Activated CD4-positive, alpha-beta memory T cell treated with anti-CD3 and anti-CD28 coated beads, Interleukin-2, amount 10 ng/mL, durations not matched to agents 7 days and 5 days (primary cell): ENCODE data around the gene CSF1. TPM values are rescaled to one million over a fixed set of nuclear protein-coding genes. Genes with fewer than 3 reads are reported as not detected.
A peak's percentile ranks its signal among the peaks of the same experiment; 100 is the strongest.
"Not testable (repeated sequence)": the region's sequence is repeated elsewhere in the genome, so short reads cannot be mapped to it uniquely, and the experiment has no call there.

Source experiments
- CTCF ChIA-PET: fragments of 350-600 bp; sonication (Branson Sonifier 250); formaldehyde crosslinking; loops from one replicate; lab custom pipeline; 2021; ENCODE audit warnings: antibody characterized with exemption, inconsistent platforms; lab: Charles Lee
- POLR2A ChIA-PET: fragments of 350-600 bp; sonication (Branson Sonifier 250); formaldehyde crosslinking; loops from one replicate; lab custom pipeline; 2021; ENCODE audit warnings: antibody characterized with exemption; lab: Charles Lee
- DNase-seq: peaks from one replicate; pipeline ENCODE4 v3.0.0-alpha.2; 2020
- H3K27ac Mint-ChIP-seq: one replicate; pipeline ENCODE4 v1.8.0; 2021; ENCODE audit warnings: mild to moderate bottlenecking, mixed read lengths
- H3K27me3 Mint-ChIP-seq: one replicate; pipeline ENCODE4 v1.8.0; 2021; ENCODE audit warnings: mixed read lengths
- H3K36me3 Mint-ChIP-seq: one replicate; pipeline ENCODE4 v1.8.0; 2021; ENCODE audit warnings: low read depth, mixed read lengths
- H3K4me1 Mint-ChIP-seq: one replicate; pipeline ENCODE4 v1.8.0; 2021; ENCODE audit warnings: mixed read lengths
- H3K4me3 Mint-ChIP-seq: one replicate; pipeline ENCODE4 v1.8.0; 2021; ENCODE audit warnings: mild to moderate bottlenecking, mixed read lengths
- H3K9me3 Mint-ChIP-seq: one replicate; pipeline ENCODE4 v1.8.0; 2021; ENCODE audit warnings: mixed read lengths
- total RNA-seq, 2 experiments: library from RNA; stranded (reverse); gene quantifications; one replicate each; pipeline ENCODE4 v1.2.3, GENCODE V29; 2021

The CSF1 gene, protein sequence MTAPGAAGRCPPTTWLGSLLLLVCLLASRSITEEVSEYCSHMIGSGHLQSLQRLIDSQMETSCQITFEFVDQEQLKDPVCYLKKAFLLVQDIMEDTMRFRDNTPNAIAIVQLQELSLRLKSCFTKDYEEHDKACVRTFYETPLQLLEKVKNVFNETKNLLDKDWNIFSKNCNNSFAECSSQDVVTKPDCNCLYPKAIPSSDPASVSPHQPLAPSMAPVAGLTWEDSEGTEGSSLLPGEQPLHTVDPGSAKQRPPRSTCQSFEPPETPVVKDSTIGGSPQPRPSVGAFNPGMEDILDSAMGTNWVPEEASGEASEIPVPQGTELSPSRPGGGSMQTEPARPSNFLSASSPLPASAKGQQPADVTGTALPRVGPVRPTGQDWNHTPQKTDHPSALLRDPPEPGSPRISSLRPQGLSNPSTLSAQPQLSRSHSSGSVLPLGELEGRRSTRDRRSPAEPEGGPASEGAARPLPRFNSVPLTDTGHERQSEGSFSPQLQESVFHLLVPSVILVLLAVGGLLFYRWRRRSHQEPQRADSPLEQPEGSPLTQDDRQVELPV
- 10 to 100 TPM; 89.4 to 94.2 TPM for total RNA-seq

DNA sequence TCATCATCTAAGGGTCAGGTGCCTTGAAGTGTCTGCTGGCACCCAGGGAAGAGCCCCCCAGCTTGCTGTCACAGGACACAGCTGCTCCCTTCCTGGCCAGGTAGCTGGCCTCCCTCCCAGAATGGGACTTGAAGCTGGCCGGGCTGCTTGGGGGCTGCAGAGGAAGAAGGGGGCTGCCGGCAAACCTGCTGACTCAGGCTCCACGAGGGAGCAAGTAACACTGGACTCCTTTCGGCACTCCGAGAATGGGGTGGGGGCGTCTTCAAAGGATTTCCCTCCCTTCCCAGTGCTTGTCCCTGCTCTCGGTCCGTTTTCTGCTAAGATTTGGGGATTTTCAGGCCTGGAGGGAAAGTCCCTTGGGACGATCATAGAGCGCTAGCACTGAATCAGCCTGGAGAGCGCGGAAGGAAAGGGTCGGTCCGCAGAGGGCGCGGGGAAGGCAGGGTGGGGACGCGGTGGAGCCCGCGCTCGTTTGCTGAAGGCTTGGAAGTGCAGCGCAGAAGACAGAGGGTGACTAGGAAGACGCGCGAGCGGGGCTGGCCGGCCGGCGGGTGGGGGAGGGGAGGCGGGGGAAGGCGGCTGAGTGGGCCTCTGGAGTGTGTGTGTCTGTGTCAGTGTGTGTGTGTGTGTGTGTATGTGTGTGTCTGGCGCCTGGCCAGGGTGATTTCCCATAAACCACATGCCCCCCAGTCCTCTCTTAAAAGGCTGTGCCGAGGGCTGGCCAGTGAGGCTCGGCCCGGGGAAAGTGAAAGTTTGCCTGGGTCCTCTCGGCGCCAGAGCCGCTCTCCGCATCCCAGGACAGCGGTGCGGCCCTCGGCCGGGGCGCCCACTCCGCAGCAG lies at the start of gene CSF1:
CSF1 (plus strand) TSS at position 727 of the 840 bp plus-strand sequence. CDS start 175 bp downstream, outside the sequence.
- peaks cover 32% of the 10 kb centered on the region for H3K36me3 Mint-ChIP-seq
- no peaks in the 10 kb centered on the region for H3K9me3 Mint-ChIP-seq
- peak within 1 kb of the TSS; percentile 93 for H3K27ac Mint-ChIP-seq
- H3K4me1 Mint-ChIP-seq: peaks cover 82% of the 10 kb centered on the region
- peak; percentile 64 for DNase-seq
- no peaks in the 10 kb centered on the region for H3K27me3 Mint-ChIP-seq
- ChIA-PET POLR2A (interaction anchor here (1.0 to 6.1 kb wide), 13 partner anchors 7 to 362 kb away, joined by 3 to 52 read pairs (median 4); partner anchors contain the start of genes AHCYL1 and GNAI3), CTCF (interaction anchor here (1.1 to 4.2 kb wide), 5 partner anchors 74 to 133 kb away, joined by 3 to 23 read pairs (median 16); partner anchors contain the start of gene AHCYL1)
- peak within 1 kb of the TSS; percentile 94 for H3K4me3 Mint-ChIP-seq

- peaks cover 15% of the 10 kb centered on the region for H3K4me1 Mint-ChIP-seq
- POLR2A ChIA-PET, DNase-seq, H3K27ac Mint-ChIP-seq, H3K4me3 Mint-ChIP-seq: not testable (repeated sequence)
- H3K36me3 Mint-ChIP-seq: peaks cover 18% of the 10 kb centered on the region
- CTCF ChIA-PET: interaction anchor here (2.1 kb wide), 1 partner anchor 71 kb away, joined by 4 read pairs; no protein-coding TSS in a partner anchor
- H3K9me3 Mint-ChIP-seq: peaks cover 21% of the 10 kb centered on the region
- H3K27me3 Mint-ChIP-seq: peaks cover 15% of the 10 kb centered on the region
These were observed 49.0 kb upstream of the CSF1 start for GRCh38 chr1:109861616-109862015.

- Mint-ChIP-seq H3K9me3 (peaks cover 16% of the 10 kb centered on the region), H3K4me3 (no peak overlapping the region), H3K27ac (no peak overlapping the region), H3K36me3 (peaks cover 18% of the 10 kb centered on the region), H3K4me1 (peaks cover 15% of the 10 kb centered on the region), H3K27me3 (peaks cover 9% of the 10 kb centered on the region)
- no peak for DNase-seq
- ChIA-PET CTCF (no interaction called here), POLR2A (no interaction called here)
These were observed 47.0 kb upstream of the CSF1 start for GRCh38 chr1:109863667-109864046.

DNA sequence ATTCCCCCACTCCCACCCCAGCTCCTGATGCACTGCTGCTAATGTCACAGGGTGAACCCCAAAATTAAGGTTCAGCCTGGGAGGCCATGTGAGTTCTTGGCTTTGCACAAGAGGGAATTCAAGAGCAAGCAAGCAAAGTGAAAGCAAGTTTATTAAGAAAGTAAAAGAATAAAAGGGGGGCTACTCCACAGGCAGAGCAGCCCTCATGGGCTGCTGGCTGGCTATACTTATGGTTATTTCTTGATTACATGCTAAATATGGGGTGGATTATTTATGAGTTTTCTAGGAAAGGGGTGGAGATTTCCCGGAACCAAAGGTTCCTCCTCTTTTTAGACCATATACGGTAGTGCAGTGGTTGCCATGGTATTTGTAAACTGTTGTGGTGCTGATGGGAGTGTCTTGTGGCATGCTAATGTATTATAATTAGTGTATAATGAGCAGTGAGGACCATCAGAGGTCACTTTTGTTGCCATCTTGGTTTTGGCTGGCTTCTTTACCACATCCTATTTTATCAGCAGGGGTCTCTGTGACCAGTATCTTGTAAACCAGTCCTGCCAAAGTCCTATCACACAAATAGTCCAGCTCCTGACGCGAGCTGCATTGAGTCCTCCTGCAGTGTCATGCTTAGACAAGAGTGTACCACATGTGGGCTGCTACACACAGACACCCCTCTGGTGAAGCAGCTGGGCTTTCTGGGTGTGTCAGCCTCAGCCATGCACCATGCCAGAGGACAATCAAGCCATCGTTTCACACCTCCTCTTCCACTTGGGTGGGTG lies 46.4 kb upstream of the CSF1 start:
- Mint-ChIP-seq H3K4me1 (peaks cover 15% of the 10 kb centered on the region), H3K27ac (no peak overlapping the region), H3K4me3 (no peak overlapping the region), H3K36me3 (peaks cover 18% of the 10 kb centered on the region), H3K27me3 (peaks cover 9% of the 10 kb centered on the region), H3K9me3 (peaks cover 16% of the 10 kb centered on the region)
- no peak for DNase-seq
- POLR2A ChIA-PET: no interaction called here
- CTCF ChIA-PET: no interaction called here

- ChIA-PET CTCF (no interaction called here), POLR2A (no interaction called here)
- Mint-ChIP-seq H3K9me3 (peaks cover 16% of the 10 kb centered on the region), H3K36me3 (peaks cover 14% of the 10 kb centered on the region), H3K27ac (no peak overlapping the region), H3K27me3 (peaks cover 6% of the 10 kb centered on the region), H3K4me1 (peaks cover 12% of the 10 kb centered on the region), H3K4me3 (no peak overlapping the region)
- DNase-seq: no peak
These were observed 45.6 kb upstream of the CSF1 start for GRCh38 chr1:109864930-109865612.

- peaks cover 6% of the 10 kb centered on the region for H3K4me1 Mint-ChIP-seq
- CTCF ChIA-PET: no interaction called here
- POLR2A ChIA-PET: no interaction called here
- H3K27ac Mint-ChIP-seq: no peak overlapping the region
- H3K4me3 Mint-ChIP-seq: no peak overlapping the region
- DNase-seq: no peak
- H3K27me3 Mint-ChIP-seq: peaks cover 2% of the 10 kb centered on the region
- H3K36me3 Mint-ChIP-seq: peaks cover 6% of the 10 kb centered on the region
- peaks cover 13% of the 10 kb centered on the region for H3K9me3 Mint-ChIP-seq
These were observed 44.6 kb upstream of the CSF1 start for GRCh38 chr1:109866071-109866470.

DNA sequence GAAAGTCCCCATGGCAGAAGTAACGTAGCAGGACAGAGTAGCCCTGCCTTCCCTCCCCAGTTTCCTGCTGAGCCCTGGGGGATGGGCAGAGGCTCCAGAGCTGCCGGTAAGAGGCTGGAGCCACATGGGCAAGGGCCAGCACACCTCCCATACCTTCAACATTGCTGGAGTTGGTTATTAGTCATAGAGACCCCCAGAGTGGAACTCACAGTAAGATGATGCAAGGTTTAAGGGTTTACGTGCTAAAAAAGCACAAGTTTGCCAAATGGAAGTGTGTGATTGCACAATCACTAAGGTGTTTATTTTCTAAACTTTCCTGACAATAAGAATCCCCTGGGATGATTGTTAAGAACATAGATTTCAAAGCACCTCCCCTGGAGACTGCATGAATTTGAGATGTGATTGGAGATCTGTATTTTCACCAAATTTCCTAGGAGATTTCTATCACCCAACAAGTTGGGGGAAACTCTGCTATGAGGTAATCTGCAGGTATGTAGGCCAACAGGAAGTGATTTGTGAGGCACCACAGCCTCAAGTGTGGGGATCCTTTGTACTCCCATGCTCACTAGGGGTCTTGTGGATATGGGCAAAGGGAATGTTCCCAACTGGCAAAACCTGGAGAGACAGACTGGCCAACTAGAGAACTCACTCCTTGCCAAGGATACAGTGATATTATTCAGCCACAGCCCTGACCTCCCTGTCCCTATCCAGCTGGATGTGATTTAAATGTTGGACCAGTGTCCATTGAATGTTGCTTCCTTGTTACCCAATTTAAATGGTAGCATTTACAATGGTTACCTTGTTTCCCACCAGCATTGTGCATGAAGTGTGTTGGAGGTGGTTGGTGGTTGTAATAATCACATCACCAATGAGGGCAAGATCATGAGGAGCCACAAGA lies 37.1 kb upstream of the CSF1 start:
- POLR2A ChIA-PET: no interaction called here
- no peak overlapping the region for H3K27ac Mint-ChIP-seq
- H3K36me3 Mint-ChIP-seq: no peaks in the 10 kb centered on the region
- CTCF ChIA-PET: no interaction called here
- no peak overlapping the region for H3K4me3 Mint-ChIP-seq
- H3K9me3 Mint-ChIP-seq: no peaks in the 10 kb centered on the region
- DNase-seq: no peak
- H3K4me1 Mint-ChIP-seq: peaks cover 17% of the 10 kb centered on the region
- peaks cover 14% of the 10 kb centered on the region for H3K27me3 Mint-ChIP-seq

DNA sequence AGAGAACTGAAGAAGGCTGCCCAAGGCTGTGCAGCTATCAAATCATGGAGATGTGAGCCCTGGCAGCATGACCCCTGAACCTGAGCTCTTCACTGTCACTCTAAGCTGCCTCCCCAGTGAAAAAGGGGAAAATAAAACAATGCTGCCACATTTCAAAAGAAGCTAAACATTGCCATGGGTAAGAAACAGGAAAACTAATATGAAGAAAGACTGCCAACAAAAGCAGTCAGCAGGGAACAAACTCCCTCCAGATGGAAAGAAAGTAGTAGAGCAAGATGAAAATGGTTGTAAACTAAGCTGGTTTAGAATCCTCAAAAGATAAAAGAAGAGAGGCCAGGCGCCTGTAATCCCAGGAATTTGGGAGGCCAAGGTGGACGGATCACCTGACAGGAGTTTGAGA lies 36.2 kb upstream of the CSF1 start:
- CTCF ChIA-PET: interaction anchor here (0.8 kb wide), 1 partner anchor 84 kb away, joined by 3 read pairs; no protein-coding TSS in a partner anchor
- no peak for DNase-seq
- POLR2A ChIA-PET: no interaction called here
- Mint-ChIP-seq H3K4me3 (no peak overlapping the region), H3K4me1 (peaks cover 17% of the 10 kb centered on the region), H3K36me3 (no peaks in the 10 kb centered on the region), H3K27me3 (peaks cover 14% of the 10 kb centered on the region), H3K9me3 (no peaks in the 10 kb centered on the region), H3K27ac (no peak overlapping the region)

- DNase-seq: no peak
- Mint-ChIP-seq H3K36me3 (no peaks in the 10 kb centered on the region), H3K9me3 (no peaks in the 10 kb centered on the region), H3K4me1 (peaks cover 17% of the 10 kb centered on the region), H3K27ac (no peak overlapping the region), H3K4me3 (no peak overlapping the region), H3K27me3 (peaks cover 14% of the 10 kb centered on the region)
- ChIA-PET CTCF (no interaction called here), POLR2A (no interaction called here)
These were observed 34.8 kb upstream of the CSF1 start for GRCh38 chr1:109875874-109876273.

DNA sequence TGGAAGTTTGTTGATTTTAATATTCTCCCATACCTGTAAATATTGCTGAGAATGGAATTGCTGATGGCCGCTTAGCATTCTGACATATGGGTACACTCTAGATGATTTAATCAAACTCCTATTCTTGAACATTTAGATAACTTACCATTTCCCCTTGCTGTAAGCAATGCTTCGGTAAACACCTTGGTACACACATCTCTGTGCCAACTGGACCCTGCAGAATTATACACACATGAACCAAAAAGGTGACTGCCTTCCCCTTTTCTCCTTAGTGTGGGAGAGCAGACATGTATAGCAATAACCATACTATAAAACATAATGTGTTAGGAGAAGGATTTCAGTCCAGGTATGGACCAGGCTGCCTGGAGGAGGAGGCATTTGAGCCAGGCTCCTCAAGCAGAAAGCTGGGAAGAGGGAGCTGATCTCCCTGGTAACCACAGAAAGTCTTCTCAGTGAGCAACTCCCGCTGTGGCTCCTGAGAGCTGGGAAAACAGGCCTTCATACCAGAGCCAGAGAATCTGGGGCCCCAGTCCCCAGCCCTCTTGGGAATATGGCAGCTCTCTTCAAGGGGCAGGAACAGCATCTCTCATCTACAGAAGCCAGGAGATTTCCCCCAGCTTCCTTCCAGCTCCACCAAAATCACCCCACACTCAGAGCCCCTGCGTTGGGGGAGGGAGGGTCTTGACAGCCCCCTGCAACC lies 33.9 kb upstream of the CSF1 start:
- ChIA-PET POLR2A (no interaction called here), CTCF (interaction anchor here (1.3 kb wide), 1 partner anchor 86 kb away, joined by 3 read pairs; no protein-coding TSS in a partner anchor)
- H3K27ac Mint-ChIP-seq: no peak overlapping the region
- H3K36me3 Mint-ChIP-seq: no peaks in the 10 kb centered on the region
- H3K4me3 Mint-ChIP-seq: no peak overlapping the region
- no peak for DNase-seq
- peaks cover 17% of the 10 kb centered on the region for H3K4me1 Mint-ChIP-seq
- H3K9me3 Mint-ChIP-seq: no peaks in the 10 kb centered on the region
- peaks cover 14% of the 10 kb centered on the region for H3K27me3 Mint-ChIP-seq

- ChIA-PET CTCF (interaction anchor here (1.3 kb wide), 1 partner anchor 87 kb away, joined by 3 read pairs; no protein-coding TSS in a partner anchor), POLR2A (no interaction called here)
- DNase-seq: no peak
- Mint-ChIP-seq H3K27ac (no peak overlapping the region), H3K4me3 (no peak overlapping the region), H3K36me3 (no peaks in the 10 kb centered on the region), H3K9me3 (no peaks in the 10 kb centered on the region), H3K4me1 (peaks cover 16% of the 10 kb centered on the region), H3K27me3 (peaks cover 14% of the 10 kb centered on the region)
These were observed 33.3 kb upstream of the CSF1 start for GRCh38 chr1:109877317-109877771.
